HepG2 (cell line): Measurements from ENCODE around the gene BPIFB2. TPM values are rescaled to one million over a fixed set of nuclear protein-coding genes. Genes with fewer than 3 reads are reported as not detected.

Source experiments
- CHD4 ChIP-seq: fragments of 200-600 bp; sonication (generic); IDR thresholded peaks from 2 replicates; pipeline ENCODE4 v1.7.0; 2017; ENCODE audit warnings: mild to moderate bottlenecking, low read length, borderline replicate concordance
- MAZ ChIP-seq, 2 experiments: sonication (generic) in 1 of 2; formaldehyde crosslinking in 1 of 2; IDR thresholded peaks; 2 replicates each; pipeline versions ENCODE4 v1.5.0 to v1.6.1; 2012 to 2020; ENCODE audit warnings: low read depth in 2 of 2, mild to moderate bottlenecking in 2 of 2, borderline replicate concordance in 1 of 2, improper control_type of control experiment in 1 of 2, low read length in 1 of 2, missing genetic modification reagents in 1 of 2, moderate library complexity in 1 of 2
- POLR2AphosphoS2 ChIP-seq: IDR thresholded peaks from 2 replicates; pipeline ENCODE4 v1.6.1; 2011; ENCODE audit warnings: low read depth, low read length, improper control_type of control experiment
- POLR2G ChIP-seq: fragments of 200-400 bp; formaldehyde crosslinking; IDR thresholded peaks from 2 replicates; pipeline ENCODE4 v1.6.1; 2018; ENCODE audit warnings: mild to moderate bottlenecking, low read depth, low read length, moderate library complexity
- PTBP1 ChIP-seq: fragments of 200-400 bp; formaldehyde crosslinking; IDR thresholded peaks from 2 replicates; pipeline ENCODE4 v1.6.1; 2018; ENCODE audit warnings: low read length, low read depth; ENCODE audit not compliant: poor library complexity, severe bottlenecking
- ZNF652 ChIP-seq: IDR thresholded peaks from 2 replicates; pipeline ENCODE4 v1.6.1; 2016; ENCODE audit warnings: low read depth, borderline replicate concordance
- ZNF720 ChIP-seq: sonication (generic); formaldehyde crosslinking; IDR thresholded peaks from 2 replicates; pipeline ENCODE4 v1.4.0; 2020; ENCODE audit warnings: missing genetic modification reagents
- polyA plus RNA-seq, 8 experiments: library from polyadenylated mRNA; depleted of rRNA in 3 of 8; stranded (reverse) in 7 of 8; unstranded in 1 of 8; fragments of >200 nt; fragmentation: Illumina TruSeq in 4 of 8; extraction: Trizol in 4 of 8; gene quantifications; 2 replicates each; pipeline versions ENCODE4 v1.2.1 to v1.2.3, GENCODE V29; 2011 to 2016; ENCODE audit warnings: low read depth in 4 of 8, missing spikeins in 1 of 8, mixed read lengths in 1 of 8; ENCODE audit not compliant: insufficient read depth in 1 of 8
- total RNA-seq, 5 experiments: library from RNA; depleted of rRNA; stranded (reverse); fragments of >200 nt; fragmentation: Illumina TruSeq; extraction: Trizol; gene quantifications; 2 replicates each; pipeline ENCODE4 v1.2.3, GENCODE V29; 2016; ENCODE audit warnings: low read depth in 1 of 5
- TF ChIP-seq, protein P1 (sequence below): sonication (generic); formaldehyde crosslinking; IDR thresholded peaks from 2 replicates; pipeline ENCODE4 v1.9.0; 2021; ENCODE audit warnings: mild to moderate bottlenecking, missing genetic modification reagents
- TF ChIP-seq, protein P2 (sequence below): sonication (generic); formaldehyde crosslinking; IDR thresholded peaks from 2 replicates; pipeline ENCODE4 v1.4.0; 2020; ENCODE audit warnings: mild to moderate bottlenecking, missing genetic modification reagents, borderline replicate concordance
- TF ChIP-seq, protein P3 (sequence below): sonication (generic); formaldehyde crosslinking; IDR thresholded peaks from 2 replicates; pipeline ENCODE4 v1.5.0; 2020; ENCODE audit warnings: missing genetic modification reagents, mild to moderate bottlenecking, borderline replicate concordance

Gene BPIFB2
- total and polyA plus RNA-seq, 2 of the 13 experiments (the other 11 are each of a cell fraction or from before 2014, with no cell fraction given): 54.5 to 902 TPM

DNA sequence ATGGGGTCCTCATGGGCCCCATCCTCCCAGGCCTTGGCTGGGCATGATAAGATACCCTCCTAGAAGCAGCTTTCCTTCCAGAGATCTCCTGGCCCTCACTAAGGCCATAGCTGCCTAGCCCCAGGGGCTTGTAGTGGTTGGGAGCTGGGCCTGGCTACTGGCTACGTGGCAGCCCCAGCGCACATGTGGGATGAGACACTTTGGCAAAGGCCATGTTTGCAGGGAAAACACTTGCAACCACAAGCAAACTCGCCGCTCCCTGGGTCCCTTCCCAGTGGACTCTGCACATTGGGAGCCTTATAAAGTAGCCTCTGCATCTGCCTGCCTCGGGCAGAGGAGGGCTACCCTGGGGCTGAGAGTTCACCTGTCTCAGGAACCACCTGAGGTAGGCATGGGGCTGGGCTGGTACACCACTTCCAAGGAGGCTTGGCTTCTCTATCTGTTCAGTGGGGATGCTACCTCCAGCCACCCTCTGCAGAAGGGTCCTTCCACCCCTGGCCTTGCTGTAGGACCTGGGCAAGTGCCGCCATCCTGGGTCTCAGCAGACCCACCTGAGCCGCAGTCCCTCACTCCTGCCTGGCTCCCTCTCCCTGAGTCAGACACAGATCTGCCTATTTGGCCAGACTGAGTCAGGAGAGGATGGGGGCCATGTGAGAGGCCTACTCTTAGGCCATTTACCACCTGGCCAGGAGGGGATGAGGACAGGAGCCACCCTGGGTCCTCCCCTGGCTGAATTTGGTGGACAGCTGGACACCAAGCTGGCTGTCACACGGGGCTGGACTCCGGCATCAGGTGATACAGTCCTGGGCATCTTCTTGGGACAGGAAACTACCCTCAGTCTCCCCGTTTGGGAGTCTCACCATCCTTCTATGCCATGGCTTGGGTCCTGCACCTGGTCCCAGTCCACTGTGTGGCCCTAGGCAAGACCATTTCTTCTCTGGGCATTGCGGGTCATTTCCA is at the start of gene BPIFB2 (continued):
- TF ChIP-seq, protein P1, sequence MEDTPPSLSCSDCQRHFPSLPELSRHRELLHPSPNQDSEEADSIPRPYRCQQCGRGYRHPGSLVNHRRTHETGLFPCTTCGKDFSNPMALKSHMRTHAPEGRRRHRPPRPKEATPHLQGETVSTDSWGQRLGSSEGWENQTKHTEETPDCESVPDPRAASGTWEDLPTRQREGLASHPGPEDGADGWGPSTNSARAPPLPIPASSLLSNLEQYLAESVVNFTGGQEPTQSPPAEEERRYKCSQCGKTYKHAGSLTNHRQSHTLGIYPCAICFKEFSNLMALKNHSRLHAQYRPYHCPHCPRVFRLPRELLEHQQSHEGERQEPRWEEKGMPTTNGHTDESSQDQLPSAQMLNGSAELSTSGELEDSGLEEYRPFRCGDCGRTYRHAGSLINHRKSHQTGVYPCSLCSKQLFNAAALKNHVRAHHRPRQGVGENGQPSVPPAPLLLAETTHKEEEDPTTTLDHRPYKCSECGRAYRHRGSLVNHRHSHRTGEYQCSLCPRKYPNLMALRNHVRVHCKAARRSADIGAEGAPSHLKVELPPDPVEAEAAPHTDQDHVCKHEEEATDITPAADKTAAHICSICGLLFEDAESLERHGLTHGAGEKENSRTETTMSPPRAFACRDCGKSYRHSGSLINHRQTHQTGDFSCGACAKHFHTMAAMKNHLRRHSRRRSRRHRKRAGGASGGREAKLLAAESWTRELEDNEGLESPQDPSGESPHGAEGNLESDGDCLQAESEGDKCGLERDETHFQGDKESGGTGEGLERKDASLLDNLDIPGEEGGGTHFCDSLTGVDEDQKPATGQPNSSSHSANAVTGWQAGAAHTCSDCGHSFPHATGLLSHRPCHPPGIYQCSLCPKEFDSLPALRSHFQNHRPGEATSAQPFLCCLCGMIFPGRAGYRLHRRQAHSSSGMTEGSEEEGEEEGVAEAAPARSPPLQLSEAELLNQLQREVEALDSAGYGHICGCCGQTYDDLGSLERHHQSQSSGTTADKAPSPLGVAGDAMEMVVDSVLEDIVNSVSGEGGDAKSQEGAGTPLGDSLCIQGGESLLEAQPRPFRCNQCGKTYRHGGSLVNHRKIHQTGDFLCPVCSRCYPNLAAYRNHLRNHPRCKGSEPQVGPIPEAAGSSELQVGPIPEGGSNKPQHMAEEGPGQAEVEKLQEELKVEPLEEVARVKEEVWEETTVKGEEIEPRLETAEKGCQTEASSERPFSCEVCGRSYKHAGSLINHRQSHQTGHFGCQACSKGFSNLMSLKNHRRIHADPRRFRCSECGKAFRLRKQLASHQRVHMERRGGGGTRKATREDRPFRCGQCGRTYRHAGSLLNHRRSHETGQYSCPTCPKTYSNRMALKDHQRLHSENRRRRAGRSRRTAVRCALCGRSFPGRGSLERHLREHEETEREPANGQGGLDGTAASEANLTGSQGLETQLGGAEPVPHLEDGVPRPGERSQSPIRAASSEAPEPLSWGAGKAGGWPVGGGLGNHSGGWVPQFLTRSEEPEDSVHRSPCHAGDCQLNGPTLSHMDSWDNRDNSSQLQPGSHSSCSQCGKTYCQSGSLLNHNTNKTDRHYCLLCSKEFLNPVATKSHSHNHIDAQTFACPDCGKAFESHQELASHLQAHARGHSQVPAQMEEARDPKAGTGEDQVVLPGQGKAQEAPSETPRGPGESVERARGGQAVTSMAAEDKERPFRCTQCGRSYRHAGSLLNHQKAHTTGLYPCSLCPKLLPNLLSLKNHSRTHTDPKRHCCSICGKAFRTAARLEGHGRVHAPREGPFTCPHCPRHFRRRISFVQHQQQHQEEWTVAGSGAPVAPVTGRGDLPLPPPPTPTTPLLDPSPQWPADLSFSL (CRISPR knock-in tag): no peak; the same call in 1 of the 2 replicates
- TF ChIP-seq POLR2AphosphoS2 (no peak), MAZ (IDR thresholded peaks at IDR 0.05; ENCODE audit: borderline replicate concordance, low read depth, low read length) (peak; percentile 46; the same call in 1 of the 2 replicates), MAZ (CRISPR knock-in tag; IDR thresholded peaks at IDR 0.05; ENCODE audit: low read depth) (peak; percentile 85), POLR2G (peak; percentile 99), PTBP1 (no peak), ZNF652 (CRISPR knock-in tag) (no peak), ZNF720 (CRISPR knock-in tag) (no peak), CHD4 (no peak)
- TF ChIP-seq, protein P2, sequence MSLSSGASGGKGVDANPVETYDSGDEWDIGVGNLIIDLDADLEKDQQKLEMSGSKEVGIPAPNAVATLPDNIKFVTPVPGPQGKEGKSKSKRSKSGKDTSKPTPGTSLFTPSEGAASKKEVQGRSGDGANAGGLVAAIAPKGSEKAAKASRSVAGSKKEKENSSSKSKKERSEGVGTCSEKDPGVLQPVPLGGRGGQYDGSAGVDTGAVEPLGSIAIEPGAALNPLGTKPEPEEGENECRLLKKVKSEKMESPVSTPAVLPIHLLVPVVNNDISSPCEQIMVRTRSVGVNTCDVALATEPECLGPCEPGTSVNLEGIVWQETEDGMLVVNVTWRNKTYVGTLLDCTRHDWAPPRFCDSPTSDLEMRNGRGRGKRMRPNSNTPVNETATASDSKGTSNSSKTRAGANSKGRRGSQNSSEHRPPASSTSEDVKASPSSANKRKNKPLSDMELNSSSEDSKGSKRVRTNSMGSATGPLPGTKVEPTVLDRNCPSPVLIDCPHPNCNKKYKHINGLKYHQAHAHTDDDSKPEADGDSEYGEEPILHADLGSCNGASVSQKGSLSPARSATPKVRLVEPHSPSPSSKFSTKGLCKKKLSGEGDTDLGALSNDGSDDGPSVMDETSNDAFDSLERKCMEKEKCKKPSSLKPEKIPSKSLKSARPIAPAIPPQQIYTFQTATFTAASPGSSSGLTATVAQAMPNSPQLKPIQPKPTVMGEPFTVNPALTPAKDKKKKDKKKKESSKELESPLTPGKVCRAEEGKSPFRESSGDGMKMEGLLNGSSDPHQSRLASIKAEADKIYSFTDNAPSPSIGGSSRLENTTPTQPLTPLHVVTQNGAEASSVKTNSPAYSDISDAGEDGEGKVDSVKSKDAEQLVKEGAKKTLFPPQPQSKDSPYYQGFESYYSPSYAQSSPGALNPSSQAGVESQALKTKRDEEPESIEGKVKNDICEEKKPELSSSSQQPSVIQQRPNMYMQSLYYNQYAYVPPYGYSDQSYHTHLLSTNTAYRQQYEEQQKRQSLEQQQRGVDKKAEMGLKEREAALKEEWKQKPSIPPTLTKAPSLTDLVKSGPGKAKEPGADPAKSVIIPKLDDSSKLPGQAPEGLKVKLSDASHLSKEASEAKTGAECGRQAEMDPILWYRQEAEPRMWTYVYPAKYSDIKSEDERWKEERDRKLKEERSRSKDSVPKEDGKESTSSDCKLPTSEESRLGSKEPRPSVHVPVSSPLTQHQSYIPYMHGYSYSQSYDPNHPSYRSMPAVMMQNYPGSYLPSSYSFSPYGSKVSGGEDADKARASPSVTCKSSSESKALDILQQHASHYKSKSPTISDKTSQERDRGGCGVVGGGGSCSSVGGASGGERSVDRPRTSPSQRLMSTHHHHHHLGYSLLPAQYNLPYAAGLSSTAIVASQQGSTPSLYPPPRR (CRISPR knock-in tag): peak; percentile 97
- TF ChIP-seq, protein P3, sequence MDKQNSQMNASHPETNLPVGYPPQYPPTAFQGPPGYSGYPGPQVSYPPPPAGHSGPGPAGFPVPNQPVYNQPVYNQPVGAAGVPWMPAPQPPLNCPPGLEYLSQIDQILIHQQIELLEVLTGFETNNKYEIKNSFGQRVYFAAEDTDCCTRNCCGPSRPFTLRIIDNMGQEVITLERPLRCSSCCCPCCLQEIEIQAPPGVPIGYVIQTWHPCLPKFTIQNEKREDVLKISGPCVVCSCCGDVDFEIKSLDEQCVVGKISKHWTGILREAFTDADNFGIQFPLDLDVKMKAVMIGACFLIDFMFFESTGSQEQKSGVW (CRISPR knock-in tag): peak; percentile 53; the same call in 1 of the 2 replicates
